ENCODE results near the gene GBX1. TPM values are rescaled to one million over a fixed set of nuclear protein-coding genes. Genes with fewer than 3 reads are reported as not detected.

GBX1 gene
- total RNA-seq, 4 donors from 2014 or later: not detected

DNA sequence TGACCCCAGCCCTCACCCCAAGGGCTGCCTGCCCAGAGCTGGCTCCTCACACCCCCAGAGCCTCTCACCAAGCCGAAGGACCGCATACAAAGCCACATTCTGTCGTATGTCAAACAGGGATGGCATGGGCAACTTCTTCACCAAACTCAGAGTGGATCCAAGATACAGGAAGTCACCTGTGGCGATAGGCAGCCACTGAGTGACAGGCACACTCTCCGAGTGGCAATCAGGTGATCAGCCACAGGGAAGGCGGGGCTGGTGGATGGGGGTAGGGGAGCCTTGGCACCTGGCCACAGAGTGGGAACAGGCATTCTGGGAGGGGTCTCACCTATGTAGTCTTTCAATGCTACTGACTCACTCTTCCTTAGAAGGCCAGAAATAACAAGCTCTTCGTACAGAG lies 26.7 kb upstream of the GBX1 start:
- DNase-seq: no peak
- Histone ChIP-seq H3K9me3 (no peaks in the 10 kb centered on the region), H3K36me3 (no peaks in the 10 kb centered on the region), H3K4me1 (peaks cover 0 to 2% of the 10 kb centered on the region in 2 donors), H3K27ac (no peak overlapping the region), H3K27me3 (no peaks in the 10 kb centered on the region), H3K4me3 (replicated peaks in 1 of 3) (no peak overlapping the region)
- intact Hi-C loops (cut with DNase I): no loop called here
- 78 to 80% methylated on average over 6 to 7 of the region's 7 CpGs for WGBS, 2 donors
- no peak for TF ChIP-seq POLR2A (IDR thresholded peaks at IDR 0.05)
- TF ChIP-seq, protein P1, sequence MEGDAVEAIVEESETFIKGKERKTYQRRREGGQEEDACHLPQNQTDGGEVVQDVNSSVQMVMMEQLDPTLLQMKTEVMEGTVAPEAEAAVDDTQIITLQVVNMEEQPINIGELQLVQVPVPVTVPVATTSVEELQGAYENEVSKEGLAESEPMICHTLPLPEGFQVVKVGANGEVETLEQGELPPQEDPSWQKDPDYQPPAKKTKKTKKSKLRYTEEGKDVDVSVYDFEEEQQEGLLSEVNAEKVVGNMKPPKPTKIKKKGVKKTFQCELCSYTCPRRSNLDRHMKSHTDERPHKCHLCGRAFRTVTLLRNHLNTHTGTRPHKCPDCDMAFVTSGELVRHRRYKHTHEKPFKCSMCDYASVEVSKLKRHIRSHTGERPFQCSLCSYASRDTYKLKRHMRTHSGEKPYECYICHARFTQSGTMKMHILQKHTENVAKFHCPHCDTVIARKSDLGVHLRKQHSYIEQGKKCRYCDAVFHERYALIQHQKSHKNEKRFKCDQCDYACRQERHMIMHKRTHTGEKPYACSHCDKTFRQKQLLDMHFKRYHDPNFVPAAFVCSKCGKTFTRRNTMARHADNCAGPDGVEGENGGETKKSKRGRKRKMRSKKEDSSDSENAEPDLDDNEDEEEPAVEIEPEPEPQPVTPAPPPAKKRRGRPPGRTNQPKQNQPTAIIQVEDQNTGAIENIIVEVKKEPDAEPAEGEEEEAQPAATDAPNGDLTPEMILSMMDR (IDR thresholded peaks at IDR 0.05): no peak

DNA sequence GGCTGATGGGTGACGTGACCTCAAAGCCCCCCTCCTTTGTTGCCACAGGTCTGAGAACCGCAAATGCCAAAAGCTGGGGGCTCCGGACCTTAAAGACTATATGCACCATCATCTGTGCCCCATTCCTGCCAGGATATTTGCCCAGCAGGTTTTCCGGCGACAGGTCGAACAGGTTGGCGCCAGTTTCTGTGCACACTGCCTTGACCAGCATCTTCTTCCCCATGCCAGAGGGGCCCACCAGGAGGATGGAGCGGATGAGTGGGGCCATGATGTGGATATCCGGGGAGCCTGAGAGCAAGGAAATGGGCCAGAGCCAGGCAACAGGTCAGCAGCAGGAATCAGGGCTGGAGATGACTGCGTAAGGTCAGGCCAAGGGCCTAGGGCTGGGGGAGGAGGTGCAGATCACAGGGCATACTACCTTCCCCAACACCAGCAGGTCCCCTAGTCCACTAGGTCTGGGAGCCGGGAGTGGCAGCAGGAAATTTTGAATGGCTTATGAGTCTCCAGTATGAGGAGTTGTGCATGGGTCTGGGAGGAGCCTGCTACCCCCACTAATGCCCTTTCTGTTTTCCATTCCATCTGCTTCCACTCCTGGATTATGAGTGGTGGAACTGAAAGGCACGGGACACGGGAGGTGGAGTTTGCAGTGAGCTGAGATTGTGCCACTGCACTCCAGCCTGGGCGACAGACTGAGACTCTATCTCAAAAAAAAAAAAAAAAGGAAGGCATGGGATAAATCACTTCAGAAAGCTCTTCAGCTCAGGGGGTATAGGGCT lies 25.9 kb upstream of the GBX1 start:
- Histone ChIP-seq H3K36me3 (no peaks in the 10 kb centered on the region), H3K4me3 (replicated peaks in 1 of 3) (no peak overlapping the region), H3K9me3 (no peaks in the 10 kb centered on the region), H3K4me1 (no peaks in the 10 kb centered on the region), H3K27me3 (no peaks in the 10 kb centered on the region), H3K27ac (no peak overlapping the region)
- intact Hi-C loops (cut with DNase I): no loop called here
- no peak for DNase-seq
- WGBS, 2 donors: 85 to 93% methylated on average over 13 to 14 of the region's 14 CpGs
- TF ChIP-seq, protein P1 (IDR thresholded peaks at IDR 0.05): no peak
- no peak for TF ChIP-seq POLR2A (IDR thresholded peaks at IDR 0.05)

DNA sequence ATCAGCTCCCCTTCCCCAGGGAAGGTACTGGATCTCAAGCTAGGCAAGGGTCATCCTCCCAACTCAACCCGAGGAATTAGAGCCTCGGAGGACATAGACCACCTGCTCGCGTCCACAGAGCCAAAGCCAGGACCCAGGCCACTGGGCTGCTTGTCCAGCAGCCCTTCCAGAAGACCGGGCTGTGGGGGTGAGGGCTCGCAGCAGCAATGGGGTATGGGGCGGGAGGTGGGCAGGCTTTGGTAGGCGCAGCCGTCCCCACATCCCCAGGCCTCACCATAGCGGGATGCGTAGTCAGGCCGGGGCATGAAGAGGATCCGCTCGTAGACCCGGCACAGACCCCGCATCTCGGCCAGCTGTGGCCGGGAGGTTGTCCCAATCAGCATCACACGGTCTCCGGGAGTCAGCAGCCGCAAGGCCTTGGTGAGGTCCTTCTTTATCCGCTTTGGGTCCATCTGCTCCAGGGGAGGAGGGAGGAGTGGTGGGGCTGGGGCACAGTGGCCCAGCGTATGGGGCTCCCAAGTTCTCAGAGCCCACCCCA lies 24.6 kb upstream of the GBX1 start:
- DNase-seq: no peak
- H3K4me3 ChIP-seq (replicated peaks in 1 of 3): no peak overlapping the region
- no peaks in the 10 kb centered on the region for H3K4me1 ChIP-seq
- no peaks in the 10 kb centered on the region for H3K36me3 ChIP-seq
- no peak for TF ChIP-seq POLR2A (IDR thresholded peaks at IDR 0.05)
- TF ChIP-seq, protein P1 (IDR thresholded peaks at IDR 0.05): no peak
- no peaks in the 10 kb centered on the region for H3K27me3 ChIP-seq
- WGBS, 2 donors: 93 to 97% methylated on average over 7 to 22 of the region's 23 CpGs
- H3K27ac ChIP-seq: no peak overlapping the region
- no peaks in the 10 kb centered on the region for H3K9me3 ChIP-seq
- intact Hi-C loops (cut with DNase I): no loop called here

DNA sequence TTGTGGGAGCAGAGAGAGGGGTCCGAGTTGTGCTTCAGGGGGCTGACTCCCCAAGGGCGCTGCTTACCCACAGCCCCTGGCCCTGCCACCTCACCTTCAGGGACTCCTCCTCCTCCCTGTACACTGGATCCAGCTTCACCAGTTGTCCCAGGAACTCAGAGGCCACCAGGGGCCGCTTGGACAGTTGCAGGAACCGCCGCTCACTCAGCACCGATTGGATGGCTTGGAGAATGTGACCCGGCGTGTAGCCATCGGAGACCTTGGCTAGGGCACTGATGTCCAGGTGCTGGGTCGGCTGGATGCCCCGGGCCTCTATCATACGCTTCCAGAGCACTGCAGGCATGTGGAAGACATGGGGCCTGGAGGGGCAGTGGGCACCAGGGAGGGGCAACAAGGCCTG lies 24.1 kb upstream of the GBX1 start:
- WGBS, 2 donors: 77 to 85% methylated on average over 12 of the region's 12 CpGs
- intact Hi-C loops (cut with DNase I): no loop called here
- H3K9me3 ChIP-seq: no peaks in the 10 kb centered on the region
- no peak for TF ChIP-seq POLR2A (IDR thresholded peaks at IDR 0.05)
- TF ChIP-seq, protein P1 (IDR thresholded peaks at IDR 0.05): no peak
- DNase-seq: no peak
- H3K27me3 ChIP-seq: no peaks in the 10 kb centered on the region
- H3K4me1 ChIP-seq: no peaks in the 10 kb centered on the region
- no peak overlapping the region for H3K4me3 ChIP-seq (replicated peaks in 1 of 3)
- H3K27ac ChIP-seq: no peak overlapping the region
- no peaks in the 10 kb centered on the region for H3K36me3 ChIP-seq

DNA sequence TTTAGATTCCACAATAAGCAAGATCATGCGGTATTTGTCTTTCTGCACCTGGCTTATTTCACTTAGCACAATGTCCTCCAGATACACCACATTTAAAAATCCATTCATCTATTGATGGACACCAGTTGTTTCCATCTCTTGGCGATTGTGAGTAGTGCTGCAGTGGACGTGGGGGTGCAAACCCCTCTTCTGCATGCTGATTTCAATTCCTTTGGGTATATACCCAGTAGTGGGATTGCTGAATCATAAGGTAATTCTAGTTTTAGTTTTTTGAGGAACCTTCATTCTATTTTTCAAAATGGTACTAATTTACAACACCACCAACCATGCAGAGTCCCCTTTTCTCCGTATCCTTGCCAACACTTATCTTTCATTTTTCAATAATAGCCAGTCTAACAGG lies 21.5 kb upstream of the GBX1 start:
- H3K27me3 ChIP-seq: no peaks in the 10 kb centered on the region
- WGBS, 2 donors: 80 to 89% methylated on average over 4 of the region's 4 CpGs
- H3K4me1 ChIP-seq: no peaks in the 10 kb centered on the region
- H3K27ac ChIP-seq: no peak overlapping the region
- no peaks in the 10 kb centered on the region for H3K9me3 ChIP-seq
- TF ChIP-seq, protein P1 (IDR thresholded peaks at IDR 0.05): no peak
- TF ChIP-seq POLR2A (IDR thresholded peaks at IDR 0.05): no peak
- no peak overlapping the region for H3K4me3 ChIP-seq (replicated peaks in 1 of 3)
- DNase-seq: no peak
- no peaks in the 10 kb centered on the region for H3K36me3 ChIP-seq
- intact Hi-C loops (cut with DNase I): no loop called here
